Lung (tissue), 12 donors: ENCODE measurements around the gene CAPN2. TPM values are rescaled to one million over a fixed set of nuclear protein-coding genes. Genes with fewer than 3 reads are reported as not detected.
A peak's percentile ranks its signal among the peaks of the same experiment; 100 is the strongest.

Experiments used
- ATAC-seq: fragments of 200-7000 bp; cut with Tn5 transposase; one replicate; pipeline ENCODE4 v1.9.1; 2020; ENCODE audit warnings: moderate number of reproducible peaks; ENCODE audit not compliant: insufficient read depth, low FRiP score
- DNase-seq, 3 donors: peaks; one replicate each; pipeline ENCODE4 v3.0.0-alpha.2; 2013 to 2017
- H3K27ac ChIP-seq, 2 donors: one replicate each; pipeline ENCODE4 v1.5.1; 2013; ENCODE audit warnings: mild to moderate bottlenecking in 2 of 2, moderate library complexity in 2 of 2, control low read depth in 1 of 2, inconsistent platforms in 1 of 2, low read depth in 1 of 2, low read length in 1 of 2
- H3K27me3 ChIP-seq, 3 donors: one replicate each; pipeline ENCODE4 v1.5.1; 2013; ENCODE audit warnings: low read length in 2 of 3; ENCODE audit not compliant: control insufficient read depth in 3 of 3, insufficient read depth in 3 of 3
- H3K36me3 ChIP-seq, 4 donors: one replicate each; pipeline ENCODE4 v1.5.1; 2013; ENCODE audit warnings: low read length in 4 of 4, mild to moderate bottlenecking in 1 of 4, moderate library complexity in 1 of 4; ENCODE audit not compliant: control insufficient read depth in 4 of 4, insufficient read depth in 4 of 4
- H3K4me1 ChIP-seq, 5 donors: one replicate each; pipeline ENCODE4 v1.5.1; 2013; ENCODE audit warnings: low read length in 5 of 5, mild to moderate bottlenecking in 2 of 5, moderate library complexity in 1 of 5; ENCODE audit not compliant: control insufficient read depth in 5 of 5, insufficient read depth in 5 of 5
- H3K4me3 ChIP-seq: one replicate; pipeline ENCODE4 v1.5.1; 2013; ENCODE audit warnings: mild to moderate bottlenecking, control low read depth, moderate library complexity
- H3K9ac ChIP-seq, 2 donors: one replicate each; pipeline ENCODE4 v1.5.1; 2013; ENCODE audit warnings: low read length in 2 of 2, control low read depth in 1 of 2; ENCODE audit not compliant: insufficient read depth in 1 of 2
- H3K9me3 ChIP-seq, 4 donors: one replicate each; pipeline ENCODE4 v1.5.1; 2013; ENCODE audit warnings: low read length in 3 of 4, mild to moderate bottlenecking in 1 of 4, moderate library complexity in 1 of 4; ENCODE audit not compliant: control insufficient read depth in 4 of 4, insufficient read depth in 3 of 4
- CTCF ChIP-seq: IDR thresholded peaks from 2 replicates; pipeline ENCODE4 v1.5.1; 2012; ENCODE audit warnings: mild to moderate bottlenecking; ENCODE audit errors: control extremely low read depth, extremely low read depth
- WGBS, 2 donors: extraction: QIAGEN DNeasy Blood & Tissue Kit; methylation state at CpG; one replicate each; pipeline ENCODE4 v1.1.7; 2013; 5-methylcytosine and 5-hydroxymethylcytosine counted together
- polyA plus RNA-seq, 2 donors: library from polyadenylated mRNA; stranded (reverse); fragments of 200-250 nt; gene quantifications; one replicate each; pipeline ENCODE4 v1.2.1, GENCODE V29; 2013
- total RNA-seq, 2 donors: library from RNA; depleted of rRNA in 1 of 2; stranded (reverse); fragments of >200 nt in 1 of 2; gene quantifications; one replicate each; pipeline ENCODE4 v1.2.1, GENCODE V29; 2014 to 2021
- donor health status: control.
- donor health status: control.
- donor health status: Bipolar disorder and iron deficiency.
- donor health status: healthy.
- donor health status: DM: yes; HTN: yes; CAD: no.

CAPN2 gene
- total and polyA plus RNA-seq, 4 donors = 144 to 353 (median 168) TPM

- peaks cover 0 to 4% (median 0%) of the 10 kb centered on the region in 5 donors for H3K4me1 ChIP-seq
- TF ChIP-seq CTCF = no peak
- no peaks in the 10 kb centered on the region for H3K9me3 ChIP-seq
- H3K36me3 ChIP-seq = no peaks in the 10 kb centered on the region
- peak within 1 kb of the TSS in 1 of 2 donors; percentile 83 for H3K27ac ChIP-seq
- 62 to 68% methylated on average over 6 of the region's 6 CpGs for WGBS, 2 donors
- peak; percentile 73 for ATAC-seq
- H3K4me3 ChIP-seq = no peak within 1 kb of the TSS
- DNase-seq = no peak
- no peak within 1 kb of the TSS for H3K9ac ChIP-seq
- H3K27me3 ChIP-seq = no peaks in the 10 kb centered on the region
These were observed 46.6 kb upstream of the CAPN2 start, which contains the start of gene CAPN8 for GRCh38 chr1:223665592-223666312. CAPN8 (minus strand) TSS chr1:223665701; CDS start chr1:223665646, 55 bp downstream.

GRCh38 chr1:223667484-223668182 lies 44.7 kb upstream of the CAPN2 start:
- no peaks in the 10 kb centered on the region for H3K27me3 ChIP-seq
- TF ChIP-seq CTCF = no peak
- no peak overlapping the region for H3K4me3 ChIP-seq

GRCh38 chr1:223669003-223669795 lies 43.1 kb upstream of the CAPN2 start:
- Histone ChIP-seq H3K27me3 (no peaks in the 10 kb centered on the region), H3K4me1 (peaks cover 0 to 4% (median 0%) of the 10 kb centered on the region in 5 donors), H3K27ac (peak overlapping the region in 1 of 2 donors; percentile 20), H3K9ac (no peak overlapping the region), H3K4me3 (no peak overlapping the region), H3K9me3 (peaks cover 0 to 3% (median 1%) of the 10 kb centered on the region in 4 donors), H3K36me3 (no peaks in the 10 kb centered on the region)
- ATAC-seq (no peak), DNase-seq (no peak)
- WGBS, 2 donors = 74 to 85% methylated on average over 6 of the region's 6 CpGs
- no peak for TF ChIP-seq CTCF

More at GRCh38 chr1:223667484-223668182, 44.7 kb upstream of the CAPN2 start:
- Histone ChIP-seq H3K9me3 (no peaks in the 10 kb centered on the region), H3K36me3 (no peaks in the 10 kb centered on the region), H3K27ac (no peak overlapping the region), H3K4me1 (peaks cover 0 to 4% (median 0%) of the 10 kb centered on the region in 5 donors), H3K9ac (no peak overlapping the region)
- 93 to 98% methylated on average over 3 of the region's 3 CpGs for WGBS, 2 donors
- ATAC-seq (no peak), DNase-seq (no peak)
